H9 (cell line): ENCODE results near the gene MAPK8IP2. TPM values are rescaled to one million over a fixed set of nuclear protein-coding genes. Genes with fewer than 3 reads are reported as not detected.

Source experiments
- DNase-seq: peaks from one replicate; pipeline ENCODE4 v3.0.0-alpha.2; 2017
- H2AFZ ChIP-seq: one replicate; pipeline ENCODE4 v1.6.1; 2013; ENCODE audit warnings: mild to moderate bottlenecking, low read length, control low read depth, moderate library complexity
- H2AK5ac ChIP-seq: 2 replicates; pipeline ENCODE4 v1.6.1; 2013; ENCODE audit warnings: low read length, control low read depth, mixed read lengths; ENCODE audit not compliant: insufficient read length
- H2BK120ac ChIP-seq: one replicate; pipeline ENCODE4 v1.6.1; 2013; ENCODE audit warnings: low read depth, mild to moderate bottlenecking, low read length, control low read depth, inconsistent platforms; ENCODE audit not compliant: poor library complexity, severe bottlenecking
- H2BK12ac ChIP-seq: 2 replicates; pipeline ENCODE4 v1.6.1; 2013; ENCODE audit warnings: low read length, control low read depth, mixed read lengths, low read depth; ENCODE audit not compliant: insufficient read length
- H2BK15ac ChIP-seq: 2 replicates; pipeline ENCODE4 v1.6.1; 2013; ENCODE audit warnings: low read depth, low read length, control low read depth
- H2BK20ac ChIP-seq: one replicate; pipeline ENCODE4 v1.6.1; 2013; ENCODE audit warnings: low read depth, mild to moderate bottlenecking, low read length, control low read depth, inconsistent platforms; ENCODE audit not compliant: poor library complexity, severe bottlenecking
- H2BK5ac ChIP-seq: 2 replicates; pipeline ENCODE4 v1.6.1; 2013; ENCODE audit warnings: low read length, control low read depth, mixed read lengths; ENCODE audit not compliant: insufficient read length
- H3K14ac ChIP-seq: 2 replicates; pipeline ENCODE4 v1.6.1; 2013; ENCODE audit warnings: low read length, control low read depth; ENCODE audit not compliant: insufficient read depth
- H3K18ac ChIP-seq: 2 replicates; pipeline ENCODE4 v1.6.1; 2013; ENCODE audit warnings: low read depth, mild to moderate bottlenecking, mixed read lengths, low read length, control low read depth; ENCODE audit not compliant: insufficient read length
- H3K23ac ChIP-seq: 2 replicates; pipeline ENCODE4 v1.6.1; 2013; ENCODE audit warnings: low read length, control low read depth, mixed read lengths, low read depth; ENCODE audit not compliant: insufficient read length
- H3K23me2 ChIP-seq: 2 replicates; pipeline ENCODE4 v1.6.1; 2013; ENCODE audit warnings: low read depth, mild to moderate bottlenecking, mixed read lengths, low read length, control low read depth; ENCODE audit not compliant: insufficient read length, poor library complexity, severe bottlenecking
- H3K27ac ChIP-seq: 2 replicates; pipeline ENCODE4 v1.5.1; 2013; ENCODE audit warnings: low read length, control low read depth, mixed read lengths, low read depth; ENCODE audit not compliant: insufficient read length
- H3K27me3 ChIP-seq: 2 replicates; pipeline ENCODE4 v1.6.1; 2013; ENCODE audit warnings: low read length, control low read depth, inconsistent platforms; ENCODE audit not compliant: insufficient read depth
- H3K4ac ChIP-seq: 2 replicates; pipeline ENCODE4 v1.6.1; 2013; ENCODE audit warnings: low read depth, mild to moderate bottlenecking, control low read depth, inconsistent platforms, low read length, moderate library complexity
- H3K4me1 ChIP-seq: 2 replicates; pipeline ENCODE4 v1.6.1; 2013; ENCODE audit warnings: low read length, control low read depth, inconsistent platforms; ENCODE audit not compliant: insufficient read depth
- H3K4me2 ChIP-seq: 2 replicates; pipeline ENCODE4 v1.6.1; 2013; ENCODE audit warnings: low read length, control low read depth, mixed read lengths; ENCODE audit not compliant: insufficient read length, insufficient read depth
- H3K56ac ChIP-seq: 2 replicates; pipeline ENCODE4 v1.6.1; 2013; ENCODE audit warnings: low read depth, mild to moderate bottlenecking, mixed read lengths, low read length, control low read depth; ENCODE audit not compliant: insufficient read length
- H3K79me1 ChIP-seq: 2 replicates; pipeline ENCODE4 v1.6.1; 2013; ENCODE audit warnings: low read depth, mild to moderate bottlenecking, moderate library complexity, low read length, control low read depth, inconsistent platforms; ENCODE audit not compliant: insufficient read depth, poor library complexity, severe bottlenecking
- H3K79me2 ChIP-seq: 2 replicates; pipeline ENCODE4 v1.6.1; 2013; ENCODE audit warnings: low read length, control low read depth, inconsistent platforms; ENCODE audit not compliant: insufficient read depth
- H3K9ac ChIP-seq: 2 replicates; pipeline ENCODE4 v1.6.1; 2013; ENCODE audit warnings: low read length, control low read depth, mixed read lengths; ENCODE audit not compliant: insufficient read length; ENCODE audit errors: extremely low read depth
- H3K9me3 ChIP-seq: one replicate; pipeline ENCODE4 v1.6.1; 2013; ENCODE audit warnings: low read depth, low read length, inconsistent platforms; ENCODE audit not compliant: control insufficient read depth
- H3T11ph ChIP-seq: one replicate; pipeline ENCODE4 v1.6.1; 2013; ENCODE audit warnings: mild to moderate bottlenecking, low read length, control low read depth, inconsistent platforms
- H4K20me1 ChIP-seq: one replicate; pipeline ENCODE4 v1.6.1; 2013; ENCODE audit not compliant: control insufficient read depth, insufficient read length, insufficient read depth
- H4K5ac ChIP-seq: 2 replicates; pipeline ENCODE4 v1.6.1; 2013; ENCODE audit warnings: low read depth, mild to moderate bottlenecking, mixed read lengths, low read length, control low read depth; ENCODE audit not compliant: insufficient read length
- H4K8ac ChIP-seq: replicated peaks from 2 replicates; pipeline ENCODE4 v1.6.1; 2013; ENCODE audit warnings: low read length, control low read depth, mixed read lengths, low read depth; ENCODE audit not compliant: insufficient read length
- H4K91ac ChIP-seq: 2 replicates; pipeline ENCODE4 v1.6.1; 2013; ENCODE audit warnings: low read depth, mild to moderate bottlenecking, moderate library complexity, mixed read lengths, low read length, control low read depth; ENCODE audit not compliant: insufficient read length
- H3K27ac Mint-ChIP-seq, 3 experiments: 2 replicates in 2 of 3; 3 replicates in 1 of 3; pipeline ENCODE4 v1.8.0; 2020 to 2021; ENCODE audit warnings: mixed read lengths in 3 of 3, mild to moderate bottlenecking in 1 of 3, moderate library complexity in 1 of 3
- H3K27me3 Mint-ChIP-seq: 2 replicates; pipeline ENCODE4 v1.8.0; 2021; ENCODE audit warnings: low read depth, mild to moderate bottlenecking, moderate library complexity, mixed read lengths
- H3K36me3 Mint-ChIP-seq, 3 experiments: 2 replicates in 2 of 3; 3 replicates in 1 of 3; pipeline ENCODE4 v1.8.0; 2020 to 2021; ENCODE audit warnings: low read depth in 3 of 3, mixed read lengths in 3 of 3; ENCODE audit not compliant: insufficient read depth in 1 of 3
- H3K4me1 Mint-ChIP-seq, 2 experiments: 2 replicates each; pipeline ENCODE4 v1.8.0; 2020; ENCODE audit warnings: mixed read lengths in 2 of 2
- H3K4me3 Mint-ChIP-seq, 2 experiments: 2 replicates in 1 of 2; 3 replicates in 1 of 2; pipeline ENCODE4 v1.8.0; 2020 to 2021; ENCODE audit warnings: mild to moderate bottlenecking in 2 of 2, mixed read lengths in 2 of 2, moderate library complexity in 1 of 2
- H3K9me3 Mint-ChIP-seq, 2 experiments: 2 replicates in 1 of 2; 3 replicates in 1 of 2; pipeline ENCODE4 v1.8.0; 2020; ENCODE audit warnings: mild to moderate bottlenecking in 2 of 2, mixed read lengths in 2 of 2, moderate library complexity in 1 of 2
- CTCF ChIP-seq: fragments of 200-600 bp; sonication (generic); conservative IDR thresholded peaks from 3 replicates; pipeline ENCODE4 v1.8.0; 2021; ENCODE audit warnings: antibody characterized with exemption, mild to moderate bottlenecking
- WGBS: extraction: QIAGEN DNeasy Blood & Tissue Kit; methylation state at CpG from one replicate; pipeline ENCODE4 v1.1.7; 2013; ENCODE audit warnings: missing lambda C conversion rate, low lambda C conversion rate, mixed read lengths; ENCODE audit not compliant: insufficient read length; ENCODE audit errors: extremely low coverage; 5-methylcytosine and 5-hydroxymethylcytosine counted together
- total RNA-seq: library from RNA; stranded (reverse); gene quantifications from 2 replicates; pipeline ENCODE4 v1.2.1, GENCODE V29; 2021

MAPK8IP2 gene
- total RNA-seq, 1 experiment from 2014 or later = 5.7 TPM

GRCh38 chr22:50569041-50569459, 31.5 kb upstream of the MAPK8IP2 start:
- Mint-ChIP-seq H3K36me3 (peaks cover 13 to 60% (median 51%) of the 10 kb centered on the region in 3 experiments; a peak in 6 of 7 replicates), H3K4me3 (no peak overlapping the region), H3K4me1 (no peaks in the 10 kb centered on the region), H3K27ac (no peak overlapping the region; a peak in 1 of 7 replicates), H3K9me3 (no peaks in the 10 kb centered on the region), H3K27me3 (peaks cover 5% of the 10 kb centered on the region)
- Histone ChIP-seq H3K23me2 (no peaks in the 10 kb centered on the region), H3K9ac (no peak overlapping the region), H3K4ac (no peak overlapping the region), H3K79me2 (no peaks in the 10 kb centered on the region), H3K27me3 (no peaks in the 10 kb centered on the region), H2BK120ac (no peak overlapping the region), H2AK5ac (no peak overlapping the region), H3K18ac (no peak overlapping the region), H4K20me1 (no peaks in the 10 kb centered on the region), H3T11ph (no peak overlapping the region), H3K9me3 (no peaks in the 10 kb centered on the region), H2BK5ac (no peak overlapping the region), H2BK20ac (no peak overlapping the region), H3K79me1 (no peaks in the 10 kb centered on the region), H2AFZ (no peak overlapping the region), H3K4me1 (no peaks in the 10 kb centered on the region), H4K5ac (no peak overlapping the region), H3K14ac (no peak overlapping the region), H2BK12ac (no peak overlapping the region), H3K56ac (no peak overlapping the region), H3K4me2 (no peak overlapping the region), H3K23ac (no peak overlapping the region), H2BK15ac (no peak overlapping the region), H4K91ac (no peak overlapping the region), H3K27ac (no peak overlapping the region), H4K8ac (no peak overlapping the region)
- WGBS = no CpG with 5 or more reads among the region's 8 CpGs
- no peak for DNase-seq
- no peak for TF ChIP-seq CTCF
